GOT3 (cell line): ENCODE data around the gene SC5D.

ENCODE experiments used
- DNase-seq: peaks from one replicate; lab custom pipeline; 2025; ENCODE audit warnings: mixed read lengths; lab: John Stamatoyannopoulos, UW

The SC5D gene

DNA sequence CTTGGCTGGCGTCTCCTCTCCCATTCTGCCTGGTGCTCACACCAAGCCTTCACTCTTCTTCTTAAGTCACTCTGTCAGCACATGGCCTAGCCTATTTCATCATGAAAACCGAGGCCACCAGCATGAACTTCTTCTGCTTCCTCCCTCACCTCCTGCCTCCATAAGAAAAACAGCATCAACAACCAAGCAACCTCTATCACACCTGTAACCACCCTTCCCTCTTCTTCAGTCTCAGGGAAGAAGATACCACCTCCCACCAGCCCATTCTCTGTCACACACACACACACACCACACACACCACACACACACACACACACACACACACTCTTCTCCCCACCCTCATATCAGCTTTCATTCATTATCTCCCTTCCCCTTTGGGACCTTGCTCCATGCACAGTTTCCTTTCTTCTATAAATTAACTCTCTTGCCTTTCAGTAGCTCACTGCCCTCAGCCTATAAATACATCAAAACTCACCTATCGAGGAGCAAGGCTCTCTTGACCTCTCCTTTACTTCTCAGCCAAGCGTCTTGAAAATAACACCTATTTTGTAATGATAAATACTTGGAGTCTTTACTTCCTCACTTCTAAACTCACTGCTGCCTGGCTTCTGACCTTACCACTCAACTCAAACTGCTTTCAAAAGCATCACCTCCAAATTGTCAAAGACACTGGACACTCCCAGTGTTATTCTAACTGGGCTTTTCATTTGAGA lies 36.6 kb downstream of the SC5D start:
- DNase-seq = no peak

DNA sequence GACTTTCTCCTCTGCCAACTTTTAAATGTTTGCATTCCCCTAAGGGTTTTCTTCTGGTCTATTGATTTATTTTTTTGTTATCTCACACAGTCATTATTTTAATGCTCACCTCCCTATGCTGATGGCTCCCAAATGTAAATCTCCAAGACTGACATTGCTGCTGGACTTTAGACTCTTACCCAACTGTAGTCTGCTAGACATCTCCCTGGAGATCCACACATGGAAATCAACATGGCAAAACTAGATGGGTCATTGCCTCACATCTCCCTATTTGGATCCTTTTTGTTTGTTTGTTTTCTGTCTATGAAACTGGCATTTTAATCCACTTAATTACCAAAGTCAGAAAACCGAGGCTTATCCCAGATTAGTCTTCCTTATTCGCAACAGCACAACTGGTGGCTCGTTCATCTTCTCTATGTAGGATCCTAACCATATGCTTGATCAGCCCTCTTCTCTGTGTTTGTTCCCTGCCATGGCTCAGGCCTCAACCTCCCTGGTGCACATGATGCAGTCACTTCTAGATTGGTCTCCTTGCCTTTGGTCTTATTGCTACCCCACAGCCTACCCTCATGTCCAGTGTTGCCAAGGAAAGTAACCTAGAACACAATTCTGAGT lies 37.3 kb downstream of the SC5D start:
- DNase-seq = no peak

DNA sequence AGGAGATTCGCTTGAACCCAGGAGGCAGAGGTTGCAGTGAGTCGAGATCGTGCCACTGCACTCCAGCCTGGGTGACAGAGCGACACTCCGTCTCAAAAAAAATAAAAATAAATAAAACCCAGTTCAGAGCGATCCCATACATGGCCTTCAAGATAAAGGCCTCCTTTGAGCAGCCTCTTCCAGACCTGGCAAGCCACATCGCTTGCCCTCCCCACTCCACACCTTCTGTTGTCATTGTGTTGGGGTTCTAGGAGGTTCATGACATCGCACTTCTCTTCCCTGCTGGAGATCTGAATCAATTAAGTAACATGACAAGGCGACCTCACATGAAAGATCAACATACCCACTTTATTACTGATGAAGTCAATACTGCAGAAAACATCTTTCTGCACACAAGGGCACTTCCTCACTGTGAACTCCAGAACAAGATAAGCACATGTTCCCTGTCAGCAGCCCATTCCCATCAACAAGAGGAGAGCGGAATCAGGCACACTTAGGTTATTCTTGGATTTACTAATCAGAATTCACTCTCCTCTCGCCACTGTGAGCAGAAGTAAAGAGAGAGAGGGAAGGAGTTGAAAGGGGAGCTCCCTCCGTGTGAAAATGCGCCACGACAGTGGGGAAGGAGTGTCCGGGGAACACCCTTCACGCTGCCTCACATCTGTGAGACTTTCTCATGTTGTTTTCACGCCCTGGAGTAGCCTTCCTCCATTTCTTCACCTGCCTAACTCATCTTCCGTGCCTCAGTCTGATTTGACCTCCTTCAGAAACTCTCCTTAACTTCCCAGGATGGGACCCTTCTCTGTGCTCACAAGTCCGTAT lies 38.3 kb downstream of the SC5D start:
- DNase-seq = no peak

DNA sequence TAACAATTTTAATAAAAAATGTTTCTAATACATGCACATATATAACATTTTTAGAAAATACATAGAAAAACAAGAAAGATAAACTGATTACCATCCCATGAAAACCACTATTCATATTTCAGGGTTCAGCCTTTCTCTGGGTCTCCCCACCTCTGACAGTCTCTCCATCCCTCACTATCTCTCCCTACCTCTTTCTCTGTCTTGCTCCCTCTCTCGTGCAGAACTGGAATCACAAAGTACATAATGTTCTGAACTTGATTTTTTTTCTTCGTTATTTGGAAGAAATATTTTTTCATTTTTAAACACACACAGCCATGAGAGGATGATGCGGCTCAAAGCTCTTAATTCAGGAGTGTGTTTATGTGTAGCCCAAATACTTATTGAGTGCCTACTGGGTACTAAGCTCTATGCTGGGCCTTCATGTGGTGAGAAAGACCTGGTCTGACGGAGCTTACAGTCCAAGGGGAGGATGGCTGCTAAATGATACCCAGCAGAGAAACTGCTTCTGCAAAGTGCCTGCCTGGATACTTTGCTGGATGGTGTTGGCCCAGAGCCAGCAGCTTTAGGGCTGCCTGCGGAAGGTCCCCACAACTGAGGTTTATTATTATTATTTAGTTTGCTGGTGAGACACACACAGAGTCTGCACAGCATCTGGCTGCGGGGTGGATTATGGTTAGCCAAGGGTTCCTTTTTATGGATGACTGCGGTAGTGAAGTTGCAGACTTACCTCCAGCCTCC lies 42.6 kb downstream of the SC5D start:
- DNase-seq = no peak

DNA sequence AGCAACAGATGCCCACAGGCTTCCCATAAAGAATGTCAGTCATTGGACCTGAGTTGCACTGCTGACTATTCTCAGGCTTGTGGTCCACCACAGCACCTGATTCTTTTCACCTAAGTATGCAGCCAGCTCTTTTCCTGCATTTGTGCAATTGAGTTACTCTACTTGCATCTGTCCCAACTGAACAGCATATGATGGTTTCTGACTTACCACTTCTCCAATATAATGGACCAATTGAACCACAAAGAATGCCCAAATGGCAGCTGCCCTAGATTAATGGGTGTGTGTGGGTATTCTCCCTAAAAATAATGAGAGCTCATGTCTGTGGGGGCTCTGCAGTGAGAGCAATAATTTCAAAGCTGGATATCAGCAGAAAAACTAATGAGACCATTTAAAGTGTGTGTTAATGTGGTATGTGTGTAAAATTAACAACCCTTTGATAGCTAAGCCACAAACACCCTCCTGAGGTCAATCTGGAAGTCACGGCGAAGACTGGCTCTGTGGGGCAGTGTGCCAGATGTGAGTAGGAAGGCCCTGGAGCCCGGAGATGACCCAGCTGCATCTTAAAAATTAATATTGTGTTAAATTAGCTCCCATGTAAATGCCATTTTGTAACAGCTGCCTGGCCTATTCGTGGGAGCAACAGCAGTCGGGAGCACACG lies 43.8 kb downstream of the SC5D start:
- DNase-seq = no peak

DNA sequence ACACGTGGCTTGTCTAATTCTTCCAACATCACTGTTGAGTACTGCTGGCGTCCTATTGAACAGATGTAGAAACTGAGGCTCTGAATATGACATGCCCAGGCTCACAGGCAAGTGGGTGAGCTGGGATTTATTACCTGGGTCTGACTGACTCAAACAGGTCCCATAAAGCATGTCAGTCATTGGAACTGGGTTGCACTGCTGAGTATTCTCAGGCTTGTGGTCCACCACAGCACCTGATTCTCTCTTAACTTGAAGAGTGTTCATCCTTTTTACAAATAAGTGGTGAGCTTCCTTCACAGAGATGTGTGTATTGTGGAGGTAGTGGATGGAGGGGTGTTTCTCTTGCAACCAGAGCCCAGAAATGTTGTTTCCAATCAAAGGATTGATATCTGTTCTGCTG lies 44.5 kb downstream of the SC5D start:
- no peak for DNase-seq

DNA sequence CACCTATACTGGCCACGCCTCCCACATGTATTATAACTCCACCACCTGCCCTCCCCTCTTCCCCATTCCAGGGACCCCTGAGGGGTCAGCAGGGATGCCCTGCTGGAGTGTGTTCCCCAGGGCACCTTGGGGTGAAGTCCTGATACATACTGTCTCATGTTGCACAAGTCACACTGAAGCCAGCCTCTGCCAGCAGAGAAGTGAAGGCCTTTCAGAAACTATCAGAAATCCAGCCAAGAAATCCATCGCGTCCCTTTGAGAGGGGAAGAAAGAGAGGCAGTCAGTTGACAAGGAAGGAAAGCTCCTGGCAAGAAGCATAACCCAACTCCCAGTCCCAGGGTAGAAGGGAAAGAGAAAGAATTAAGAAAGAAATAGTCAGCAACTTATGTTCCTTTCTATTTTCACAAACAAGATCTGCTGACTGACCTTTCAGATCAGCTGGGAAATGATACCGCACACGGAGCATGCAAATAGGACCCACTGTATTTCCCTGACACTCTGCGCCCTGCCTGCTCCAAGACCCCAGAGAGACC lies 45.2 kb downstream of the SC5D start:
- DNase-seq = no peak

DNA sequence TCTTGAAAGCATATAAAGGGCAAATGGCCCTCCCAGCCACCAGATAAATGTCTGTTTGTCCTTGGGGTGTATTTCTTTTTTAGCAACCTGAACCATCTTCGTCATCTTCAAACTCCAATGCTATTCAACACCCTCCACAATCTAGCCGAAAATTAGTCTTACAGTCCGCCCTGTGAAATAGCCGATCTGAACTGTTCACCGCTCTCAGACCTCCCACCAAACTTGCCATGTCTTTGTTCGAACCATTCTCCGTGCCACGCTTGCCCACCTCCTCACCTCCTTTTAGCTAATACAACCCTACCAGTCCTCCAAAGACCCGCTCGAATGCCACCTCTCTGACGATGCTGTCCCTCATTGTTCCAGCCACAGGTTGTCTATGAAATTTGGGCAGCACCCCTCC lies 46.0 kb downstream of the SC5D start:
- DNase-seq = no peak

DNA sequence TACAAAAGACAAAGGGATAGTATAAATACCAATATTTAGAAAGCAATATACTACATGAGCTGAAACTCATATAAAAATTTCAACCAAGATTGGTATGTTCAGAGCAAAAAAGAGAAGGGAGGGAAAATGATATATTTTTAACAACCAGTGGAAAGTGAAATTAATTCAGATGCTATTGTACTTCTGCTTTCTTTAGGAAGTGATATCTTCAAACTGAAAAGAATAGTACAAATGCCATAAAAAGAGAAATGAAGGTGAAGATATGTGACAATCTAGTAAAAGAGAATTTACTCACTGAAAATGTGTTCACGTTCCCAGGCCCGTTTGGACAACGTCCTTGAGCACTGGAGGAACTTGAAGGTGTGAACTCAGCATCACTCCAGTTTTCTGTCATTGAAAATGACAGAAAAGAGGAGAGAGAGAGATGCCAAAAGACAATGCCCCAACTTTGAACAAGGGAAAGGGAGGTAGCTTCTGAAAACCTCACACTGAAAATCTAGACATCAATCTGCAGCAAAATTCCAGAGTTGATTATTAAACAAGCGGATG lies 47.5 kb downstream of the SC5D start:
- no peak for DNase-seq

DNA sequence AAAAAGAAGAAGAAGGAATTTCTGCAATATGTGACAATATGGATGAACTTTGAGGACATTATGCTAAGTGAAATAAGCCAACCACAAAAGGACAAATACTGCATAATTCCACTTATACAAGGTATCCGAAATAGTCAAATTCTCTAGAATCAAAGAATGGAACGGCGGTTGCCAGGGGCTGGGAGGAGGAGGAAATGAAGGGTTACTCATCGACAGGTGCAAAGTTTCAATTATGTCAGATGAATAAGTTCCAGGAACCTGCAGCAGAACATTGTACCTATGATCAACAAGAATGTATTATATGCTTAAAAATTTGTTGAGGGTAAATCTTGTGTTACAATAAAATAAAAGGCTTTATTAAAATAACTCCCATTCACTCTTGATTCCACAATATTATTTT lies 49.0 kb downstream of the SC5D start:
- DNase-seq = no peak

DNA sequence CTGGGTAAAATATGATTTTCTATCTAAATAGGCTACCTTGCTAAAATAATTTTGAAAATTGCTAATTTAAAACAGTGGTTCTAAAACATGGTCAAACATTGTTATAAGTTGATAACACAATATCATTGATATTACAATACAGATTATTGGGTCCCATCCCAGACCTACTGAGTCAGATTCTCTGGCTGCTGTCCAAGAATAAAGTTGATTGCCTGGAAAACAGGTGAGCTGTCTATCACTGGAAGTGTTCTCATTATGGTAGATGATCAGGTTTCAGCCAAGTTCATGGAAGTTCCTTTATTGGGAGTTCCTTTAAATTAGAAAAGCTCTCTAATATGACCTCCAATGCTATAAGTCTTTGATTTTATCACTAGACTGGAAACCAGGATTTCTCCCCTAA lies 52.3 kb downstream of the SC5D start:
- no peak for DNase-seq

DNA sequence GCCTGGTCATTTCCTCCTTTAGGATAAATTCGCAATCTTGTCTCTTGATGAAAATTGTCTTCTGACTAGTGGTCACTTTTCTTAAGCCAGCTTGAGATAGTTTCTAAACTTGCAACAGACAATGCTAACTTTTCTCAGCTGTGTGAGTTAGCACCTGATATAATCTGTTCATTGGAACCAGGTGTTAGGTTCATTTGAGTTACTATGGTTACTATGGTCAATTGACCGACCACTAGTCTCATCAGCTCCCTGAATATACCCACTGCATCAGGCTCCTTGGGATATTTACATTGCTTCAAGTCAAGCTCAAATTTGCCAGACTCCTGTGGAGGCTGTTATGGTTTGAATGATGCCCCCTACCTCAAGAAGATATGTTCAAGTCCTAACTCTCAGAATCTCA lies 54.5 kb downstream of the SC5D start:
- no peak for DNase-seq

DNA sequence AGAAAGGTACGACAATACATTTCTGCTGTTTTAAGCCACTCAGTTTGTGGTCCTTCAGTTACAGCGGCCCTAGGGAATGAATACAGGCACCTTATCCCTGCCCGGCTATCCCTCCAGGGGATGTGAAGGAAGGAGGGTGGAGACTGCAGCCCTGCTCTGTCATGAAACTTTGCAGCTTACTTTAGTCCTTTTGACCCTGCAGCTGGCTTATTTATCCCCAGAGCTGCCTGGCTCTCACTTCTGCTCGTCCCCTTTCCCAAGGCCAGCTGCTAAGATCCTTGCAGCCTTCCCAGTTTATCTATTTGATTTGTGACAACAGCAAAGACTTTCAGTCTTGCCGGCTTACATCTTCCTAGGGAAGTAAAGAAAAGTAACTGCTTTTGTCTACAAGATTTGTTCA lies 55.2 kb downstream of the SC5D start:
- DNase-seq = no peak

DNA sequence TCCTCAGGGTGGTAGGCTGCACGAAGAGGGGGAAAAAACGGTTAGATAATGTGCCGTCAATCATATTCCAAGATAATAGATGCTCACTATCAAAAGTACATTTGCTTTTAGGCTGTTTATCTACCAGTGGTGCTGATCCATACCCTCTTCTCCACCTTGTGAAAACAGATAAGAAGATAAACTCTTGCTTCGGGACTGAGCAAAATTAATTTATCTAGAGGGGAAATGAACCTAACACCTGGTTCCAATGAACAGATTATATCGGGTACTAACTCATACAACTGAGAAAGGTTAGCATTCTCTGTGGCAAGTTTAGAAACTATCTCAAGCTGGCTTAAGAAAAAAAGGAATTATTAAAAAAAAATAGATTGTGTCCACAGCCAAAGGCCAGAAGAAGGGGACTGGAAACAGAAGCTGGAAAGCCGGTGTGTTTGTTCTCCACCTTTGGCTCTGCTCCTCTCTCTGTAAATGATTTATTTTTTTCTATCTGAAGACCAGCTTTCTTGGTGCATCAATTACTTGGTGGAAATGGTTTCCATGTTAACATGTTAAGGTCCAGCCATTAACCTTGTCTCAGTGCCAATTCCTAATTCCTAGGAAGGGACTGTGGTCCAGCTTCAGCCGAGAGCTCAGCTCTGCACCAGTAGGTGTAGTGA lies 55.8 kb downstream of the SC5D start:
- DNase-seq = no peak

DNA sequence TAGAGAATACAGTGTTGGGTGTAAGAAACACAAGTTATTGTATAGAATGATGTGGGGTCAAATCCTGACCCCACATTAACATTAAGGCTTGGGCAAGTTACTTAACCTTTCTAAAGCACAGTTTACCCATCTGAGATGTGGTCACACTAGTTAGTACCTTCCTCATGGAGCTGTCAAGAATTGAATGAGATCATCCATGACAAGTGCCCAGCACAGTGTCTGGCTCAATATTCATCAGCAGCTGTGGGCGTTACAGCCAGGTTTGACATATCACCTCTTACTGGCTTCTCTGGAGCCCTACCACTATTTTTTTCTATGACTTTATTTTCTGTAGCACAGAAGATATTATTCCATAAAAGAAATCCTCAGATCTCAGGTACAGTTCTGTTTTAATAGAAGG lies 57.2 kb downstream of the SC5D start:
- DNase-seq = no peak

DNA sequence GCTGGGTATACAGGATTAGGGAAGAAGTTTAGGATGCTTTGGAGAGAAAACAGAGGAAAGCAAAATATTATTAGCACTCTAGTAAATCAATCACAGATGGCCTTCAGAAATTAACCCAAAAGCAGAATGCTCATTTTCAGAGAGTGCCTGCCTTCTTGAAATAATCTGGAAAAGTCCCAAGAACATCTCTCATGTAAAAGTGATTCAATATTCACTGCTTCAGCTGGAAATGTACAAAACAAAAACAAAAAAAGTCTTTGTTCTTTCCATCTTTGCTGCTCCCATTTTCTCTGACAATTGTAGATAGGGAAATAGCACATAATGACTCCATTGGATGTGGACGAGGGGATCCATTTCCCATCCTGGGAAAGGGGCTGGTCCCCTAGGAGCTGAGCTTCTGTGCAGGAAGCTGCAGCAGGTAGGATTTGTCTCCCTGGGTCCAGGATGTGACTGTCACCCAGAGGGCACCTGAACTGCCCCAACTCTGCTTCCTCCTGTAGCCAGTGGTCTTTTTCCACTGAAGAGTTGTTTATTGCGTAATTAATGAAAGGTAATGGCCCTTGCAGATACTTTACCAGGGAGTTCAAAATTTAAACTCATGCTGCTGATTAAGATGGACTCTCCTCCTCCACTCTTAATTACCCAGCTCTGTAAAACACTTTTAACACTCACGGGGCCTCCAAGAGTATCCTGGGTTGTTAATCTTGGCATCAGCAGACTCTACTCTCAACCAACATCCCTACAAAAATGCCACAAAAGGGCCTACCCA lies 57.9 kb downstream of the SC5D start:
- DNase-seq = no peak

DNA sequence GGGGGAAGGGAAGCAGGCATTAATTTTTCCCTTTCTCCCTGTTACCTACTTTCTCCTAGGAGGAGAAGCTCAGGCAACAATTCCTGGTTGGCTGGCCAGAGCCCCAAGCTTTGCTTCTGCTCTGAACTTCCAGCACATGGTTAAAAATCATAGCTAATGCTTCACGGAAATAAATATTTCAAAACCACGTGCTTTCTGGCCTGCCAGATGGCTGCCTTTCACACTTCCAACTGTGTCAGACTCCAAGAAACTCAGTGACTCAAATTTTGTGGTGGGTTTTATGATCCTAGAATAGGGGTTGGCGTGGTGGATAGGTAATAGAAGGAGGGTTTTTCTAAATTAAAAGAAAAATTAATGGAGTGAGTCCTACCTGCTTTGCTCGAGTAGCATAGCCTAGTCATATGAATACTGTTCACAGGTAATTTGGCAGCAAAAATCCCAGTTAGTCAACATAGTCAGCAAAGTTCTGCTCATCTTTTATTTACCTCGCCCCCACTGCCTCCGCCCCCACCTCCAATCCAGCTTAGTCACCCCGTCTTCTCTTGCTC lies 58.6 kb downstream of the SC5D start:
- DNase-seq = no peak

DNA sequence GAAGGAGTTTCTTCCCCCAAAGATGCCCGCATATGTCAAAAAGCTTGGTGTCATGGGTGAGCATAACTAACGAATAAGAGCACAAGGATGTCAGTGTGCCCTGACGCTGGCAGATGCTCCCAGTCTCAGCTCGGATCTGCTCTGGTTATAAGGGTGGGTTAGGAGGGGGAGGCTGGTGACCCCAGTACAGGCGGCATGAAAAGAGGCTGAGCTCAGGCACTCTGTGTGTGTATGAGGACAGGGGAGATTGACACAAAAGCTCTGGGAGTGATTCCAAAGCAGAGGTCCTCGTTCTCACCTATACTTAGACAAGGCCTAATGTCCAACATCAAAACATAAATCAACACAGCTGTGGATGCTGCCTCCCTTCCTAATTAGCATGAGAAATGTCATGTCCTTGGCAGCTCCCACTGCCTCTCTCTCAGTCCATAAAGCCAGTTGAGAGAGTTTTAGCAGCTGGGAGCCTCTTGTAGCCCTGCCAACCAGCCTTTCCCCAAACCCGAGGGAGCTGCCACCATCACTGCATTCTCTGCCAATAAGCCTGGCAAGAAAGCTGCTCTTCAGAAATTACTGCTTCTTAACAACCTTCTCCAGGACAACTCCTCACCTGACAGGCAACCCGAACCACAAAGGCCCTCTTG lies 59.8 kb downstream of the SC5D start:
- DNase-seq = no peak

DNA sequence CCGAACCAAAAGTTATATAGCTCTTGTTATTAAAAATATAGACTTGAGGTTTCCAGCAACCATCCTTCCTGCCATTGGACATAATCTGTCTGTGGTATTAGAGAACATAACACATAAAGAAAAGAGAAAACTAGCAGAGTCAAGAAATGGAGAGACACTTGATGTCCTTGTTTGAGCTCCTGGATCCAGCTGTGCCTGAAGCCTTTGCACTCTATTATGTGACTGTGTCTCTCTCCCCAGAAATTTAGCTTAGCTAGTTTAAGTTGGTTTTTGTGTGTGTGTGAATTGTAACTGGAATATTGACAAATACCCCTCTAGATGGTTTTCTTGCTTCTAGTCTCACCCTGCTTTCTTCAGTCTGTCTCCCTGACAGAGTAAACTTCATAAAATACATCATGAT lies 61.6 kb downstream of the SC5D start:
- no peak for DNase-seq
